NK-92 (cell line): ENCODE measurements around the gene PARVG.
"Not testable (repeated sequence)": the region's sequence is repeated elsewhere in the genome, so short reads cannot be mapped to it uniquely, and the experiment has no call there.

Experiments used
- DNase-seq: peaks from one replicate; lab custom pipeline; 2025; ENCODE audit not compliant: unreplicated experiment; lab: John Stamatoyannopoulos, UW

Gene PARVG

DNA sequence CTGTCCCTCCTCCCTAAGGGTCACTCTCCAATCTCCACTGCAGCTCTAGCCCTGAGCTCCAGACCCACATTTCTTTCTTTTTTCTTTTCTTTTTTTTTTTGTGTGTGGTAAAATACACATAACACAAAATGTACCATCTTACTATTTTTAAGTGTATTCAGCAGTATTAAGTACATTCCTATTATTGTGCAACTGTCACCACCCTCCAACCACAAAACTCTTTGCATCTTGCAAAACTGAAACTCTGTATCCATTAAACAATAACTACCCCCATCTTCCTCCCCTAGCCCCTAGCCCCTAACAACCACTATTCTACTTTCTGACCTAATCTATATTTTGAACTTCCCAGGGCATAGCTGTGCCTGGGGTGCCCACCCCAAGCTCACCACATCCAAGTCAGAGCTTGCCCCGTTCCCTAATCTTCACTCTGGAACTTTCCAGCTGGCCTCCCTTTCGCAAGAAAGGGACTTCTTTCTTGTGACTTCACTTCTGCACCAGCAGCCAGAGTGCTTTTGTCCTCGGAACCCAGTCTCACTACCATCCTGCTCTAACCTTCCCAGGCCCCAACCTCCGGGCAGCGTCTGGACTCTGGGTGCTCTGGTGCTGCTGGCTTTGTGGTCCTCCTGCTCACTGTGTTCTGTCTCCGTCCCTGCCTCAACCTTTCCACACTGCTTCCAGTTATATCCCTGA, 30.7 kb downstream of the PARVG start:
- no peak for DNase-seq

DNA sequence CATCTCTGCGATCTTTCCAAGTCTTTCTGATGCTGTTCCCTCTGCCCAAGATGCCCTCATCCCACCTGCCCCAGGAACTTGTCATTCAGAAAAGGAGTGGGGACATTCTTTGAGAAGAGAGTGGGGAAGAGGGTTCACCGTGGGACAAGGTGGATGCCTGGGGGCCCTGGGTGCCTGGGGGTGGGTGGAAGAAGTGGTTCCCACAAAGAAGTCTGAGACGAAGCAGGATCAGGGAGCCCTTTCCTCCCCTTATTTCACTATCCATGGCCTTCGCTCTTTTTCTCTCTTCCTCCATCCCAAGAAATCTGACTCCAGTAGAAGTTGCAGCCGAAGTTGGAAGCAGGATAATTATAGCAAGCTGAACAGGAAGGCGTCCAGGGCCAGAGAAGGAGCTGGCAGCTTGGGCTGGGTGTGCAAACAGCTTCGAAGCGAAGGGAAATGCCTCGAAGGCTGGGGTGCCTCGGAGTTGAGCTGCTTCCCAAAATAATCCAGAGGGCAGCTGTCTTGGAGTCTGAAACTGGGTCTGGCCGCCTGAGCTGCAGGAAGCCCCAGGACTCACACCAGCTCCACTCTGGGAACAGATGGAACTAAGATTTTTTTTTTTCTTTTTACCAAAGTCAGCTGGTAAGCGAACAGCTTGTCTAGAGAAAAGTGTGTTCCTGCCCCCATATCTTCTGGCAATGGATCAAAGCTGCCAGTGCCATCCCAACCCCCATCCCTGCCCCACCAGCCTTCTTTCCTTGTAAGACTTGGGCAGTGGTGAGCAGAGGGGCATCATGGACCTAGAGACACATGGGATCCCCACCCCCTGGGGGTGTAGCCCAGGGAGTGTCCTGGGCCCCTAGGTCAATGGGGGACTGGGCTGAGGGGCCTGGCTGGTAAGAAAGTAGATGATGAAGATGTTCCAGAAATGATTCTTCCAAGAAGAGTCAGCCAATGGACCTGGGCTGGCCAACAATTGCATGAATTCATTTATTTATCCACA, 31.5 kb downstream of the PARVG start:
- DNase-seq, result no peak

DNA sequence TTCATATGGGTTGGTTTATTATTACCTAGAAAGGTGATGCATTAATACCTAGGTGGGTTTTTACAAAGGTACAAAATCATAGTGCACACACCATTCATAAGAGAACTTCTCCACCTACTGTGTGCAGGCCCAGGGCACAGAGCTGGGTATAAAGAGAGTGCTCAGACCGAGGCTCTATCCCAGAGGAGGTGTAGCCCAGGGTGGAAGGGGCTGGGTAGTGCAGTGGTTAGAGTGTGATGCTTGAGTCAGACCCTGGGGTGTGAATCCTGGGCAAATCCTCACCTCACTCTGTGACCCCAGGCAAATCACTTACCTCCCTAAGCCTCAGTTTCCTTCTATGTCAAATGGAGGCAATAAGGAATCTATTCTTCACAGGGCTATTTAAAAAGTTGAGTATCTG, 32.2 kb downstream of the PARVG start:
- DNase-seq, result no peak

DNA sequence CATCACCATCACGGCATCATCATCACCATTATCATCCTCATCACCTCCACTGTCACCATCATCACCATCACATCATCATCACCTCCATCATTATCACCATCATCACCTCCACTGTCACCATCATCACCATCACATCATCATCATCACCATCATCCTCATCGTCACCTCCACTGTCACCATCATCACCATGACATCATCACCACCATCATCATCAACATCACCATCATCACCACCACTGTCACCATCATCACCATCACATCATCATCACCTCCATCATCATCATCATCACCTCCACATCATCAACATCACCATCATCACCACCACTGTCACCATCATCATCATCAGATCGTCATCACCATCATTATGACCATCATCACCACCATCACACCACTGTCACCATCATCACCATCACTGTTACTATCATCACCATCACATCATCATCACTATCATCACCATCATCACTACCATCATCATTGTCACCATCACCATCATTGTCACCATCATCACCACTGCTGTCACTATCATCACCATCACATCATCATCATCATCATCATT, 32.8 kb downstream of the PARVG start:
- no peak for DNase-seq

DNA sequence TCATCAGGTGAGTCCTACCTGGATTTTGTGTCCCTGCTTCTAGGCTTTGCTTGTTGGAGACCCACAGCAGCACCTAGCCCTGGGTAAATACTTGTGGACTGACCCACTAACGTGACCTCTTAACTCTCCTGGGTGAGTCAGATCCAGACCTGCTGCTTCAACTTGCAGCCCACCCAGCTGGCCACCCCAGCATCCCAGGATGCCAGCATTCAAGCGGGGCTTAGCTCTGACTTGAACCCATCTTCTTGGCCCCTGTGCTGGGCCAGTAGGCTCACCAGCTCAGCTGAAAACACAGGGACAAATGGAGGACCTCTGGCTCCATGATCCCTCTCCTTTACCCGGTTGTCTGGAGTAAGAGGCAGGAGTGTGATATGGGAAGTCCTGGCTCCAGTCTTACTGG, 33.5 kb downstream of the PARVG start:
- no peak for DNase-seq

DNA sequence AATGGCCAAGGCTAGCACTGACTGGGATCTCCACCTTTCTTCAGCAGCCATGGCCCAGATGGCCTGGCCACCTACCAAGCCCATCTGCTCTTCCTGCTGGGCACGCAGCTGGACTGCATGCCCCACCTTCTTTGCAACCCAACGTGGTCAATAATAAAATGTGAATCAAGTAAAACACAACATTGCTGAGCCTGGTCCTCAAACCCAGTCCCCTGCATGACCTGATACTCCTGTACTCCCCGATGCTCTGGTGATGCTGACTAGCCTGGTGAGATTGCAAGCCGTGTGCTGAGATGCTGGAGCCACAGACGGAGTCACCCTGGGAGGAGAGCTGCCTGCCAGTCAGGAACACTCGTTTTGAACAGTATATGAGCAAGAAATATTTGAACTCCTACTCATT, 34.0 kb downstream of the PARVG start:
- no peak for DNase-seq

DNA sequence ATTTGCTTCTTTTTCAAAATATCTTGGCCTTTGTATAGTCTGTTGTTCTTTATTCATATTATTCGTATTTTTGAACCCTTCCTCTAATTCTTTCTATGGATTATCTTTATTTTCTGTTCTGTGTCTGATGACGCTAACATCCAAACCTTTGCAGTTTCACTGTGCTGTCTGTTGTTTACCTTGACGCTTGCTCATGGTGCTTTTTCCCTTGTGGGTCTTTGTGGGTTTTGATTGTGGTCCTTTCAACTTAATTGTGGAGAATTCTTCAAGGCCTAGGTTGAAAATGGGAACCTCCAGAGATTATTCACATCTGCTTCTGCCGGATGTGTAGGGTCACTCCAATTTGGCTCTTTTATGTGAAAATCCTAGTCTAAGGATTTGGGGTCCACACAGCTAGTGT, 34.6 kb downstream of the PARVG start:
- no peak for DNase-seq

DNA sequence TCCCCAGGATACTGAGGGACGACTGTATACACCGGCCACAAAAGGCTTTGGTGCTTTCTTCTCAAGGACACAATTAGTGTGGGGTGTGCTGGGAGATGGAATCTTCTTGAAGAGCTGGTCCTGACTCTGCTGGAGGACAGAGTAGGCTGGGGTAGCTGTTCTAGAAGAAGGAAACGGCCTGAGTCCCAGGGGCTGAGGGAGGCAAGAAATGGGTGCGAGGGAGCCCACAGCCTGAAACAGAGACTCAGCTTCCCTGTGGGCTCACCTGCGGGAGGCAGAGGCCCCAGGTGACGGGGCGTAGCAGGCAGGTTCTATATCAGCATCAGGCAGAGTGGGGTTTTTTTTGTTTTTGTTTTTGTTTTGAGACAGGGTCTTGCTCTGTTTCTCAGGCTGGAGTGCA, 36.6 kb downstream of the PARVG start:
- no peak for DNase-seq

DNA sequence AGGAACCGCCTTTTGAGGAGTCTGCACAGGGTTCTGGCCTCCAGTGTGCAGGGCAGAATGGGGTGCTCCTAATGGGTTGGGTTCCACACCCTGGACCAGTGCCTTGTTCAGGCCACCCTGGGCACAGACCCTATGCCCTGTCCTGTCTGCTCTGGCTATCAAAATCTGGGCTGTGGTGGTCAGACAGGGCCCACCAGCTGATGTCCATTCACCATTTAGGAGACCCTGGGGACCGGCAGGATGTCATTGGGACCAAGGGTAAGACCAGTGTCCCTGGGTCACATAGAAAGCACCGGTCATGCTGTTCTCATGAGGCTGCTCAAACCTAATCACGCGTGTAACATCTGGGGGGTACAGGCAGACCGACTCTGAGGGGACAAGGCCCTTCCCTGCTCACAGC, 37.3 kb downstream of the PARVG start:
- DNase-seq, result no peak

DNA sequence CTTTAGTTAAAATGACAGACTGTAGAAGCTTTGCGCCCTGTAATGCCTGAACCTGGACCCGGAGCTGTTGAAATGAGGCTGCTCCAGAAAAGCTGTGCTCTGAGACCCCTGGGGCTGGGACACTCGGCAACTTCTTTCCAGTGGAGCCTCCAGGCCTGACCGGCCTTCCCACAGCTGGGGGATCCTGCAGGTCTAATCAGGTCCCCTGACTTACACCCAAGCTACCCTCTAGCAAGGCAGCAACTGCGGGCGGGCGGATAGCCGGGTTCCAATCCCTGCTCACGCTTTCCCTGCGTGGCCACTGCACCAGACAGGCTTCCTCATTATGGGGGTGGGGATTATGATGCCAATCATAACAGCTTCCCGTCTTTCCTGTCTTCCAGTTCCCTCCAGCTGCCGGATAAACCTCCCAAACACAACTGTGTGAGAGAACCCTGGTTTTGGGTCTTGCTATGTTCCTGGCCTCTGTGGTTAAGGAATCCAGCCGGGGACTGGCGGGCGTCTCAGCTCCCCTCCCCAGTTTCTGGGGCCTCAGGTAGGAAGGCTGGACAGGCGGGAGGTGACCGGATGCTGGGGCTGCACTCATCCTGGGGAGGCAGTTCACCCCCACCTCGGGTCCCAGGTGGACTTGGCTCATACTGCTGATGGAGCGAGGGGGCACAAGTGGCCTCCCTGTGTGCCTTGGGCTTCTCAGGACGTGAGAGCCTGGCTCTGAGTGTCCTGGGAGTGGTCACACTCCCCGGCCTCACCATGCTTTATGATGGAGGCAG, 38.6 kb downstream of the PARVG start:
- no peak for DNase-seq

DNA sequence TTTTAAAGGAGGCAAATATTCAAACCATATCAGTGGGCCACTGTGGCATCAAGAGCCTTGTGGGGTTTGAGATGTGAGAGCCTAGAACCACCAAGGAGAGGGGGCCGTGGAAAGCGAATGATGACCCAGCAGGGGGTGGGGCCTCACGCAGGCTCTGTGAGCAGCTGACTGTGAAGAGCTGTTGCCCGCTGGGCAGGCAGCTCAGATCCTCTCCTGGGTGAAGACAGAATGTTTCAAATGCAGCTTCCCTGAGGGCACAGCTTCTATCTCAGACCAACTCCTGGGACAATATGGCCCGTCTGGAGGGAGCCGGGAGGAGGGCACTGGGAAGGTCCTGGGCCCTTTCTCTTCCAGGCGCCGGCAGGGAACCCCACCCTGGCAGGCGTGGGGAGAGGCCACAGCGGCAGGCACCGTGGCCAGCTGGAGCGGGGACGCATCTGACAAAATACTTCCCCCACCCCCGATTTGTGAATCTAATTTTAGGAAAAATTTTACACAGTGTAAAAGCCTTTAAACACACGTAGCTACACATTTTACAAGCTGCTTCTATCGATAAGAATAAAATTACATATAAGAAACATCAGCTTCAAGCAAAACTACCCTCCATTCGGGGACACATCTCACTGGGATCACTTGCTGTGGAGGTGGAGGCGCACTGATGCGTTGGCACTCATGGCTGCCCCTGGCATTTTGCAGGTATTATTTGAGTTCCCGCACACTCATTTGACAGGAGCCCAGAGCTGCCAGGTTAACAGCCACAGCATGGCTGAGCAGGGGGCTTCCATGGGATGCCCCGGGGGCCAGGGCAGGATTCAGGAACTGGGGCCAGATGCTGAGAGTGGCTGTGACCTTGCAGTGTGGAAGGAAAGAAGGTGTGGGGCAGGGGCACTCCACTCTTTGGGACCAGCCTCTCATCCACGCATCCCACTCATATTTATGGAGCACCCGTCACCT, 40.3 kb downstream of the PARVG start:
- DNase-seq, result no peak

DNA sequence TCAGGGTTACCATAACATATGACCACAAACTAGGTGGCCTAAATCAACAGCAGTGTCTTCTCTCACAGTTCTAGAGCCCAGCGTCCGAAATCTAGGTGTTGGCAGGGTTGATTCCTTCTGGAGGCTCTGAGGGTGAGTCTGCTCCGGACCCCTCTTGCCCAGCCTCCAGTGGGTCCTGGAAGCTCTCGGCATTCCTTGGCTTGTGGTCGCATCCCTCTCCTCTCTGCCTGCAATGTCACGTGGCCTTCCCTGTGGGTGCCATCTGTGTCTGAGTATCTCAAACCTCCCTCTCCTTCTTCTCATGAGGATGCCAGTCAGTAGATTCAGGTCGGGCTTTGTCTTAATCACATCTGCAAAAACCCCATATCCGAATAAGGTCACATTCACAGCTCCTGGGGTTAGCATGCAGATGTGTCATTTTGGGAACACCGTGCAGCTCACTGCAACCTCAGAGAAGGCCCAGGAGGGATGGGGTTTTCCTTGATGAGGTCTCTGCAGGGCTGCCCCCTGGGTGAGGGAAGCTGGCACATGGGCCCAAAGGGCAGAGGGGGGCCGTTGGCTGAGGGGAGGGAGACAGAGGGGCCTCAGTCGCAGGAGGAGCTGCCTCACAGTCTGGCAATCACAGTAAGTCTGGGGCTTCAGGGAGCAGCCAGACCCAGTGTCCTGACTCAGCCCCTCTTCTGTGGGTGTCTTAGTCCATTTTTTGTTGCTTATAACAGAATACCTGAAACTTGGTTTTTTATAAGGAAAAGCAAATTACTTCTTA, 41.2 kb downstream of the PARVG start:
- no peak for DNase-seq

DNA sequence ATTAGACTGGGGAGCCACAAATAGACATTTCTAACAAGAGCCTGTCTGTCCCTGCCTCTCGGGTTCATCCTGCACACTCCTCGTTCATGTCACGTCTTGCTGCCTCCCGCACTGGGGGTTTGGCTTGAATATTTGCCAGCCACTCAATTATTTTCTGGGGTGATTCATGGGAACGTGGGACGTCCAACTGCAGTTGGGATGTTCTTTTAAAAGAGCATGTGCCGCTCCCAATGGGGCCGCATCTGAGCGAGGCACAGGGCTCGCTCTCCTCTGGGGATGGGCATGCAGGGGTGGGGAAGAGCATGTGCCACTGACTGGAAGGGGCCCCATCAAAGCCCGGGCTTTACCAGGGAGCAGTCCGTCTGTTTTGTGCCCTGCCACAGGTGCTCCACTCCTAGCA, 43.4 kb downstream of the PARVG start:
- DNase-seq, result no peak

DNA sequence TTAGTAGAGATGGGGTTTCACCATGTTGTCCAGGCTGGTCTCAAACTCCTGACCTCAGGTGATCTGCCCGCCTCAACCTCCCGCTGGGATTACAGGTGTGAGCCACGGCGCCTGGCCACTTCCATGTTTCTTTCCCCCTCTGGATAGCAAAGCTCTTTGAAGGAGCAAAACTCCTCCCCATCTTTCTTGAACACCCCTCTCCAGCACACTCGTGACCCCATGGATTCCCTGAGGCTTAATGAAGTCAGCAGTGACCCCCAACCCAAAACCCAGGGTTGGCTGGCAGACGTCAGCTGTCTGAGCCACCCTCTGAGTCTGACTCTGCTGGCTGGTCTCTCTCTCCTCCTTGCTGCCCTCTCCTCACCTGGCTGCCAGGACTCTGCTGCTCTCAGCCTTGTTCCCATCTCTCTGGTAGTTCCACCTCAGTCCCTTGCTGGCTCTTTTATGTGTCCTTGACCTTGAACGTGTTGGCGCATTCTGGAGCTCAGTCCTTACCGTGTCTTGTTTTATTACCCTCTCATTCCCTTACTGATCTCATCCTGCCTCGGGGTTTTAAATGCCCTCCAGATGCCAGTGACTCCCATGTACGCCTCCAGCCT, 44.5 kb downstream of the PARVG start:
- DNase-seq, result no peak

DNA sequence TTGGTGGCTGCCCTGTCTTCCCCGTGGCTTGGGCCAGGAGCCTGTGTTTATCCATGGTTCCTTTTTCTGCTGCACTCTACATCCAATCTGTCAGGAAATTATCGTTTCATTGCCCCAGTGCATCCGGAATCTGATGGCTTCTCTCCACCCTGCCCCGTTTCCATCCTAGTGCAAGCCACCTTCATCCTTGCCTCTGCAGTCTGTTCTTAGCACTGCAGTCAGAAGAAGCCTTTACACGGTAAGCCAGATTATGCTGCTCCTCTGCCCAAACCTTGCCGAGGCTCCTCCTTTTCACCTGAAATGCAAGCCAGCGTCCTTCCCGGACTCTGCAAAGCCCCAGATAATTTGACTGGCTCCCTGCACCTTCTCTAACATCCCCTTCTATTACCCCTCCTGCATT, 45.1 kb downstream of the PARVG start:
- DNase-seq, result no peak

DNA sequence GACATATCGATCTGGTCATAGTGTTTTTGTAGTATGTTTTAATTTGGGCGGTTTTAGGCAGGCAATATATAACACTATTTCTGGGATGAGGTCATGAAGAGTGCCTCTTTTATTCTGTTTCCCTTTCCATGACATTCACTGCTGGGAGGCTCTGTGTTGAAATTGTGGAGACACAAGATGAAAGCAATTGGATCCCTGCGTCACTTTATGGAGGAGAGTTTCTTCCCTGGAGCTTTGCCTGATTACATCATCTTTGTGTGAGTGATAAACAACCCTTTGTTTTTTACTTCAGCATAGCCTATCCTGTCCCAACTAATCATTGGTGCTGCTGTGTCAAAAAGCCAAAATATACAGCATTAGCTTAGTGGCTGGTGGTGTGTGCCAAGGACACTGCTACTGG, 48.6 kb downstream of the PARVG start:
- no peak for DNase-seq

DNA sequence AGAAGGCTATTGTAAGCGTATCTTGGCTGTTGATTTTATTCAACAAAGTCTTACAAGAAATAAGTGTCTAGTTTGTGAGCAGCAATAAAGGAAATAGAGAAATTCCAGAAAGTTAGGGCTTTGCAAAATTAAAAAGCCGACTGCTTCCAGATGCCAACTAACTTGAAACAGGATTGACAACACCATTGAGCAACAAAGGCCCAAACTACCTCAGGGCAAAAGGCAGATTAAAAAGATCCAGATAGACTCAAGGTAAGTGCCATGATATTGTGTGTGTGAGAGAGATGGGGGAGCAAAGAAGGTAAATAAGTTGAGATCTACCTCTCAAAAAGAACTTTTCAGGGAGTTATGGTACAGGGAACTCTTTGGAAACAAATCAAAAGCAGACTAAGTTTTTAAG, 49.1 kb downstream of the PARVG start:
- no peak for DNase-seq

DNA sequence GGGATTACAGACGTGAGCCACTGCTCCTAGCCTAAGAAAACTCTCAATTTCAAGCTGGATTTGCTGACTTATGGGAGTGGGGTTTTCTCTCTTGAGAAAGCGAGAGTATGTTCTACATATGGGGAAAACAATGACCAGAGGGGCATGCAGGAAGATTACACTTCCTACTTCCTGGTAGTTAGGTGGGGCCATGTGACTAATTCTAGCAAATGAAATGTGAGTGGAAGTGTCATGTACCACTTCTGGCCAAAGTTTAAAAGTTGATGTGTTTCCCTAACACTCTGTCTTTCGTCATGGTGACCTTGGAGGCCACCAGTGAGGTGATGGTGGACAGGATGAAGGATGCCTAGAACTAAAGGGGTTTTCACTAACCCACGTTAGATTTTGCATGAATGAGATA, 50.5 kb downstream of the PARVG start:
- no peak for DNase-seq

DNA sequence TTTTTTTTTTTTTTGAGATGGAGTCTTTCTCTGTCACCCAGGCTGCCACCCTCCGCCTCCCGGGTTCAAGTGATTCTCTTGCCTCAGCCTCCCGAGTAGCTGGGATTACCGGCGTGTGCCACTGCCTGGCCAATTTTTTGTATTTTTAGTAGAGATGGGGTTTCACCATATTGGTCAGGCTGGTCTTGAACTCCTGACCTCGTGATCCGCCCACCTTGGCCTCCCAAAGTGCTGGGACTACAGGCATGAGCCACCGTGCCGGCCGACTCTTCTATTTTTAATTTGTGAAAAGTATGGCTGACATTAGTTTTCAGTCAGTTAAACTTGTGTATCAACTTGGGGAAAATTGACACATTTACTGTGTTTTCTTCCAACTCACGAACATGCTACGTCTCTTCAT, 53.6 kb downstream of the PARVG start:
- DNase-seq, result not testable (repeated sequence)
